Esophagus squamous epithelium (tissue), 5 donors: ENCODE data around the gene SNX14. TPM values are rescaled to one million over a fixed set of nuclear protein-coding genes. Genes with fewer than 3 reads are reported as not detected.

Source experiments
- DNase-seq: peaks from one replicate; lab custom pipeline; 2025; lab: John Stamatoyannopoulos, UW
- H3K27ac ChIP-seq, 4 donors: fragments of 200-600 bp; sonication (generic); one replicate each; pipeline ENCODE4 v1.5.1; 2016 to 2019; ENCODE audit warnings: mild to moderate bottlenecking in 1 of 4
- H3K27me3 ChIP-seq, 4 donors: fragments of 200-600 bp; sonication (generic); 1 replicate in 3 of 4; 2 replicates in 1 of 4; pipeline versions ENCODE4 v1.5.1 to v1.6.0; 2017 to 2021; ENCODE audit warnings: antibody characterized with exemption in 1 of 4
- H3K36me3 ChIP-seq, 3 donors: fragments of 200-600 bp; sonication (generic); one replicate each; pipeline ENCODE4 v1.5.1; 2016 to 2019
- H3K4me1 ChIP-seq, 3 donors: fragments of 200-600 bp; sonication (generic); one replicate each; pipeline ENCODE4 v1.5.1; 2017 to 2019
- H3K4me3 ChIP-seq, 4 donors: fragments of 200-600 bp; sonication (generic); 1 replicate in 3 of 4; 2 replicates in 1 of 4; pipeline ENCODE4 v1.5.1; 2016 to 2019; ENCODE audit warnings: mild to moderate bottlenecking in 2 of 4, moderate library complexity in 1 of 4
- H3K9me3 ChIP-seq, 3 donors: fragments of 200-600 bp; sonication (generic); one replicate each; pipeline ENCODE4 v1.5.1; 2016 to 2019
- CTCF ChIP-seq, 6 experiments: fragments of 450-650 bp in 4 of 6; fragments of 200-600 bp in 2 of 6; sonication (generic) in 2 of 6; IDR thresholded peaks; one replicate each; pipeline ENCODE4 v1.5.1; 2016 to 2019; ENCODE audit warnings: antibody characterized with exemption in 6 of 6, mild to moderate bottlenecking in 4 of 6, moderate library complexity in 4 of 6
- POLR2A ChIP-seq, 4 donors: fragments of 450-650 bp; IDR thresholded peaks; one replicate each; pipeline ENCODE4 v1.6.1; 2017; ENCODE audit warnings: antibody characterized with exemption in 4 of 4, mild to moderate bottlenecking in 4 of 4, moderate library complexity in 3 of 4
- WGBS, 2 donors: methylation state at CpG; one replicate each; pipeline ENCODE4 v1.1.5; 2018; 5-methylcytosine and 5-hydroxymethylcytosine counted together
- intact Hi-C: fragments of 100-400 bp; cut with DNase I; formaldehyde crosslinking; loops from one replicate; pipeline ENCODE4 v1.15.0; 2022
- total RNA-seq, 4 donors: library from RNA; depleted of rRNA; stranded (reverse); fragments of >200 nt; gene quantifications; one replicate each; pipeline ENCODE4 v1.1.0, GENCODE V29; 2016
- donor health status: DM: yes; HTN: yes; CAD: no.

The SNX14 gene
- total RNA-seq, 4 donors from 2014 or later, result 40.5 to 52.3 (median 46.2) TPM

GRCh38 chr6:85620308-85620707, 26.6 kb upstream of the SNX14 start:
- Histone ChIP-seq H3K4me3 (no peak overlapping the region), H3K9me3 (no peaks in the 10 kb centered on the region), H3K27ac (no peak overlapping the region), H3K36me3 (peaks cover 11 to 98% (median 30%) of the 10 kb centered on the region in 3 donors), H3K4me1 (peaks cover 0 to 23% (median 0%) of the 10 kb centered on the region in 3 donors), H3K27me3 (no peaks in the 10 kb centered on the region)
- no peak for TF ChIP-seq POLR2A (IDR thresholded peaks at IDR 0.05)
- no peak for TF ChIP-seq CTCF (IDR thresholded peaks at IDR 0.05)
- WGBS, 2 donors, result 76 to 84% methylated on average over 2 of the region's 2 CpGs
- intact Hi-C loops, result no loop called here
- no peak for DNase-seq

GRCh38 chr6:85614780-85615179, 21.1 kb upstream of the SNX14 start:
- DNase-seq, result no peak
- Histone ChIP-seq H3K9me3 (no peaks in the 10 kb centered on the region), H3K4me3 (no peak overlapping the region), H3K27ac (no peak overlapping the region), H3K27me3 (no peaks in the 10 kb centered on the region), H3K36me3 (peaks cover 26 to 100% (median 27%) of the 10 kb centered on the region in 3 donors), H3K4me1 (no peaks in the 10 kb centered on the region)
- TF ChIP-seq POLR2A (IDR thresholded peaks at IDR 0.05) (no peak), CTCF (IDR thresholded peaks at IDR 0.05) (no peak)
- WGBS, 2 donors, result 89 to 96% methylated on average over 9 to 17 of the region's 17 CpGs
- intact Hi-C loops, result no loop called here

DNA sequence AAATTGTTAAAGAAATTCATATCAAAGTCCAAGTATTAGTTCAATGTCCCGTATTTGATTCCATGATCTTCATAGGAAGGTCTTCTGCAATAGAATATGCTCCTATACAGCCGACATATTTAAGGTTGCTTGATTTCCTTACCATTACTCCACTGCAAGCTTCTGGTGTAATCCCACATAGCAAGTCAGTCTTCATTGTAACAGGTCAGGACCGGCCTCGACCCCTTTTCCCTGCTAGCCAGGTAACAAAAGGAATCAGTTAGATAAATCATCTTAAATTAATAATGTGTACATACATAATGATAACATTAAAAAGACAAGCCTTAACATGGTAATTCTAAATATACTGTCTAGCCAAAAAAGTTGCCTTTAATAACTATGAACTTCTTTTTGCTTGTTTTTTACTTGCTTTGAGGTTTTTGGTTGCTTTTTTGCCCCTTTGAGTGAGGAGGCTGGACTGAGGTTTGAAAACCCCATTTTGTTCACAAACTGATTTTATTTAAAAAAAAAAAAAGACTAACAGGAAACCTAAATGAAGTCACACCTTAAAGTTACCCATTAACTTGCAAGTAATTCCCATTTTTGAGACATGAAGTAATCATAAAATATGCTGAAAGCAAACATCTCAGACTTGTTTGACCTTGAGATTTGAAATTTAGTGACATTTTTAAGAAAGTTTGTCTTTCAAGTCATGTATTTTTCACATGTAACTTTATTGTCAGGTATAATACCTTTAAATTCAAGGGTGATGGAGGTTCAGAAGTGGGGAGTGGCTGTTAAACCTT, 19.2 kb upstream of the SNX14 start:
- no peaks in the 10 kb centered on the region for H3K27me3 ChIP-seq
- intact Hi-C loops, result no loop called here
- no peak for TF ChIP-seq POLR2A (IDR thresholded peaks at IDR 0.05)
- no peak for TF ChIP-seq CTCF (IDR thresholded peaks at IDR 0.05)
- no peak overlapping the region for H3K27ac ChIP-seq
- H3K4me1 ChIP-seq, result no peaks in the 10 kb centered on the region
- WGBS, 2 donors, result 61 to 73% methylated on average over 4 of the region's 4 CpGs
- no peak overlapping the region for H3K4me3 ChIP-seq
- no peaks in the 10 kb centered on the region for H3K9me3 ChIP-seq
- no peak for DNase-seq
- peaks cover 15 to 100% (median 27%) of the 10 kb centered on the region in 3 donors for H3K36me3 ChIP-seq

GRCh38 chr6:85610182-85610895, 16.7 kb upstream of the SNX14 start:
- 79 to 91% methylated on average over 2 of the region's 2 CpGs for WGBS, 2 donors
- Histone ChIP-seq H3K4me3 (no peak overlapping the region), H3K9me3 (no peaks in the 10 kb centered on the region), H3K27me3 (no peaks in the 10 kb centered on the region), H3K27ac (no peak overlapping the region), H3K4me1 (no peaks in the 10 kb centered on the region), H3K36me3 (peaks cover 14 to 99% (median 16%) of the 10 kb centered on the region in 3 donors)
- intact Hi-C loops, result no loop called here
- TF ChIP-seq POLR2A (IDR thresholded peaks at IDR 0.05) (no peak), CTCF (IDR thresholded peaks at IDR 0.05) (no peak)
- no peak for DNase-seq

DNA sequence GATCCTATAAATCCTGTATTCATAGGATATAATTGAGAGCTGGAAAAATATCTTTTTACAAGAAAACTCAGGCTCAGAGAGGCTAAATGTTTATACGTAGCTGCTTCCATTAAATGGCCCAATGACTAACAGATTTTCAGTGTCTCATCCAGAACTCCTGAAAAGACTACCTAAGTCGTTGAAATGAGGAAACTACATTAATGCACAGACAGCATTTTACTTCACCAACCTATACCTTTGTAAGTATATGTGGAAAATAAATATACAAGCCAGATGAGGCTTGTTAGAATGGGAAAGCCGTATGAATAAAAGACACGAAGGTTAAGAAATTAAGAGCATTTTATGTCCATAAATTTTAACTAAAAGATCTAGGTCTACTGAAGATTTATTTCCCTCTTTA, 8.4 kb upstream of the SNX14 start:
- H3K27me3 ChIP-seq, result no peaks in the 10 kb centered on the region
- H3K9me3 ChIP-seq, result no peaks in the 10 kb centered on the region
- intact Hi-C loops, result no loop called here
- no peak for DNase-seq
- peaks cover 0 to 36% (median 0%) of the 10 kb centered on the region in 3 donors for H3K36me3 ChIP-seq
- H3K4me1 ChIP-seq, result no peaks in the 10 kb centered on the region
- 75 to 77% methylated on average over 4 of the region's 4 CpGs for WGBS, 2 donors
- TF ChIP-seq POLR2A (IDR thresholded peaks at IDR 0.05) (no peak), CTCF (IDR thresholded peaks at IDR 0.05) (no peak)
- no peak overlapping the region for H3K4me3 ChIP-seq
- no peak overlapping the region for H3K27ac ChIP-seq
